ENCODE data around the gene ANKS3. TPM values are rescaled to one million over a fixed set of nuclear protein-coding genes. Genes with fewer than 3 reads are reported as not detected.

ANKS3 gene
- total and polyA plus RNA-seq, 2 experiments from 2014 or later: 22.5 to 24.9 TPM

GRCh38 chr16:4692460-4693295 is 41.4 kb downstream of the ANKS3 start (continued):
- no peak for TF ChIP-seq POLR2AphosphoS5 (IDR thresholded peaks at IDR 0.05; ENCODE audit: low read depth)
- no peak for TF ChIP-seq ETS1 (IDR thresholded peaks at IDR 0.05)
- TF ChIP-seq EZH2phosphoT487 (IDR thresholded peaks at IDR 0.05; ENCODE audit: unreplicated experiment): no peak
- no peak for TF ChIP-seq STAT1 (IDR thresholded peaks at IDR 0.05; ENCODE audit: unreplicated experiment)
- no peak for TF ChIP-seq REST (IDR thresholded peaks at IDR 0.05; ENCODE audit: unreplicated experiment)
- no peak for TF ChIP-seq ZNF331 (CRISPR knock-in tag; IDR thresholded peaks at IDR 0.05; ENCODE audit: low read depth)
- TF ChIP-seq JUNB (IDR thresholded peaks at IDR 0.05; ENCODE audit: unreplicated experiment): no peak
- TF ChIP-seq EZH2 (IDR thresholded peaks at IDR 0.05; ENCODE audit: low read depth, unreplicated experiment): no peak
- no peak for TF ChIP-seq CREB1 (CRISPR knock-in tag; IDR thresholded peaks at IDR 0.05; ENCODE audit: low read depth)

- H3K79me2 ChIP-seq (replicated peaks; ENCODE audit: insufficient read depth): no peaks in the 10 kb centered on the region
- Mint-ChIP-seq H3K9me3 (no peaks in the 10 kb centered on the region; the same call in 2 of the 3 replicates), H3K36me3 (ENCODE audit: low read depth) (peaks cover 12% of the 10 kb centered on the region; the same call in 2 of the 3 replicates), H3K27me3 (ENCODE audit: insufficient read depth, low read depth, poor library complexity) (peaks cover 9% of the 10 kb centered on the region), H3K4me3 (no peak overlapping the region), H3K27ac (no peak overlapping the region), H3K4me1 (peaks cover 6% of the 10 kb centered on the region; the same call in 1 of the 3 replicates)
- H2AFZ ChIP-seq: no peak overlapping the region
- H3K4me3 ChIP-seq: no peak overlapping the region
- H3F3A ChIP-seq (replicated peaks; ENCODE audit: low read depth): no peaks in the 10 kb centered on the region; the same call in 1 of the 2 replicates
- H3K27me3 ChIP-seq (ENCODE audit: insufficient read depth): no peaks in the 10 kb centered on the region
- H3K36me3 ChIP-seq (ENCODE audit: insufficient read depth): no peaks in the 10 kb centered on the region
- H4K20me1 ChIP-seq (replicated peaks; ENCODE audit: insufficient read depth): no peaks in the 10 kb centered on the region; the same call in 1 of the 2 replicates
- no peak overlapping the region for H3K4me2 ChIP-seq
- TF ChIP-seq JUNB (IDR thresholded peaks at IDR 0.05; ENCODE audit: unreplicated experiment): no peak
- TF ChIP-seq CREB1 (CRISPR knock-in tag; IDR thresholded peaks at IDR 0.05; ENCODE audit: low read depth): no peak
- no peak for TF ChIP-seq STAT1 (IDR thresholded peaks at IDR 0.05; ENCODE audit: unreplicated experiment)
- no peak for TF ChIP-seq ZNF114 (CRISPR knock-in tag; IDR thresholded peaks at IDR 0.05)
- no peak for TF ChIP-seq EZH2 (IDR thresholded peaks at IDR 0.05; ENCODE audit: low read depth, unreplicated experiment)
- DNase-seq (ENCODE audit: low spot score) (no peak), ATAC-seq (no peak)
- H3K4me1 ChIP-seq (ENCODE audit: insufficient read depth): no peaks in the 10 kb centered on the region; the same call in 1 of the 2 replicates
- no peaks in the 10 kb centered on the region for H3K9me2 ChIP-seq (ENCODE audit: insufficient read depth)
- H3K27ac ChIP-seq (ENCODE audit: low read depth): no peak overlapping the region
Observed at GRCh38 chr16:4691666-4692412, 42.2 kb downstream of the ANKS3 start.
